Esophagus muscularis mucosa (tissue), 4 donors: ENCODE measurements around the gene PHKB. TPM values are rescaled to one million over a fixed set of nuclear protein-coding genes. Genes with fewer than 3 reads are reported as not detected.

ENCODE experiments used
- DNase-seq: peaks from one replicate; pipeline ENCODE4 v3.0.0-alpha.2; 2017; ENCODE audit errors: extremely low spot score
- H3K27ac ChIP-seq, 4 donors: fragments of 200-600 bp; sonication (generic); replicated peaks in 1 of 4; 1 replicate in 3 of 4; 2 replicates in 1 of 4; pipeline ENCODE4 v1.5.1; 2016 to 2019; ENCODE audit warnings: mild to moderate bottlenecking in 1 of 4
- H3K27me3 ChIP-seq, 4 donors: fragments of 200-600 bp; sonication (generic); one replicate each; pipeline versions ENCODE4 v1.5.1 to v1.6.0; 2016 to 2019
- H3K36me3 ChIP-seq, 4 donors: fragments of 200-600 bp; sonication (generic); one replicate each; pipeline ENCODE4 v1.5.1; 2016 to 2019
- H3K4me1 ChIP-seq, 4 donors: fragments of 200-600 bp; sonication (generic); one replicate each; pipeline ENCODE4 v1.5.1; 2016 to 2019
- H3K4me3 ChIP-seq, 4 donors: fragments of 200-600 bp; sonication (generic); 1 replicate in 2 of 4; 2 replicates in 2 of 4; pipeline ENCODE4 v1.5.1; 2016 to 2019; ENCODE audit warnings: mild to moderate bottlenecking in 4 of 4, moderate library complexity in 1 of 4
- H3K9me3 ChIP-seq, 4 donors: fragments of 200-600 bp; sonication (generic); 1 replicate in 3 of 4; 2 replicates in 1 of 4; pipeline ENCODE4 v1.5.1; 2016 to 2019
- EP300 ChIP-seq: sonication (generic); formaldehyde crosslinking; IDR thresholded peaks from one replicate; pipeline ENCODE4 v1.6.1; 2017; ENCODE audit warnings: antibody characterized with exemption
- POLR2A ChIP-seq: fragments of 450-650 bp; IDR thresholded peaks from one replicate; pipeline ENCODE4 v1.6.1; 2017; ENCODE audit warnings: antibody characterized with exemption, moderate library complexity, mild to moderate bottlenecking, low read depth
- POLR2AphosphoS5 ChIP-seq, 2 donors: sonication (generic); formaldehyde crosslinking; IDR thresholded peaks; one replicate each; pipeline ENCODE4 v1.6.1; 2017; ENCODE audit warnings: antibody characterized with exemption in 2 of 2
- WGBS: methylation state at CpG from one replicate; pipeline ENCODE4 v1.1.5; 2018; 5-methylcytosine and 5-hydroxymethylcytosine counted together
- intact Hi-C: fragments of 100-400 bp; cut with DNase I; formaldehyde crosslinking; loops from one replicate; pipeline ENCODE4 v1.15.1; 2023
- total RNA-seq, 4 donors: library from RNA; depleted of rRNA; stranded (reverse); fragments of >200 nt; gene quantifications; one replicate each; pipeline versions ENCODE4 v1.1.0 to v1.2.1, GENCODE V29; 2016
- TF ChIP-seq, protein P1 (sequence below), 3 experiments: fragments of 200-600 bp in 2 of 3; fragments of 450-650 bp in 1 of 3; sonication (generic) in 2 of 3; IDR thresholded peaks; one replicate each; pipeline ENCODE4 v1.5.1; 2017 to 2019; ENCODE audit warnings: antibody characterized with exemption in 3 of 3, mild to moderate bottlenecking in 2 of 3, moderate library complexity in 1 of 3

PHKB gene
- total RNA-seq, 4 donors from 2014 or later = 39.4 to 60.6 (median 46.5) TPM

DNA sequence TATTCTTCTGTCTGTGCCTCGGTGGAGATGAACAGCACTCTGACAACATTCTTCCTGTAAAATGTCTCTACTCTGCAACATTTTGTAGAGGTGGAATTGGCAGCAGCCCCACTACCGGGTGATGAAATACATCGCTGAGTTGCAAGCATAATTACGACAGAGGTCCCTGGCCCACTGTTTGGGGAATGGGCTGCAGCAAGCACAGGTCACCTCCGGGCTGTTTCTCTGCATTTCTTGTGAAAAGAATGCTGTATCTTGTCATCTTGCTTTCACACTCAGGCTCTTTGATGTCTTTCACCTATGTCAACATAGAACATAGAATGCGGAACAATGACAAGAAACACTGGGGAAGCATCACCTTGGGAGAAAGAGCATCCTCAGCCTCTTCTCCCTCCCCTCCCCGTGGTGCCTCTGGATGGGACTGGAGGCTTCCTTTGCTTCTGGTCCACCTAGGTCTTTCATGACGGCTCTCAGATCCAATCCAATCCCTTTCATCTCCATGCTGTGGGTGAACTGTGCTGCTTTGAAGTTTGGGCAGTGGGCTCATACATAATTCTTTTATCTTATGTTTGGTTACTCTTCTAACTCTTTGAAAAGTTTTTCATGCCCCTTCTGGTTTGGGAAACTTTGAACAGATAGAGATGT lies 265.0 kb downstream of the PHKB start:
- Histone ChIP-seq H3K27ac (no peak overlapping the region), H3K36me3 (no peaks in the 10 kb centered on the region), H3K27me3 (no peaks in the 10 kb centered on the region), H3K4me3 (no peak overlapping the region), H3K4me1 (no peaks in the 10 kb centered on the region), H3K9me3 (no peaks in the 10 kb centered on the region)
- peak; percentile 55 for DNase-seq
- 78% methylated on average over 8 of the region's 8 CpGs for WGBS
- no peak for TF ChIP-seq EP300
- TF ChIP-seq POLR2A = no peak
- TF ChIP-seq POLR2AphosphoS5 (IDR thresholded peaks at IDR 0.05) = no peak
- TF ChIP-seq, protein P1, sequence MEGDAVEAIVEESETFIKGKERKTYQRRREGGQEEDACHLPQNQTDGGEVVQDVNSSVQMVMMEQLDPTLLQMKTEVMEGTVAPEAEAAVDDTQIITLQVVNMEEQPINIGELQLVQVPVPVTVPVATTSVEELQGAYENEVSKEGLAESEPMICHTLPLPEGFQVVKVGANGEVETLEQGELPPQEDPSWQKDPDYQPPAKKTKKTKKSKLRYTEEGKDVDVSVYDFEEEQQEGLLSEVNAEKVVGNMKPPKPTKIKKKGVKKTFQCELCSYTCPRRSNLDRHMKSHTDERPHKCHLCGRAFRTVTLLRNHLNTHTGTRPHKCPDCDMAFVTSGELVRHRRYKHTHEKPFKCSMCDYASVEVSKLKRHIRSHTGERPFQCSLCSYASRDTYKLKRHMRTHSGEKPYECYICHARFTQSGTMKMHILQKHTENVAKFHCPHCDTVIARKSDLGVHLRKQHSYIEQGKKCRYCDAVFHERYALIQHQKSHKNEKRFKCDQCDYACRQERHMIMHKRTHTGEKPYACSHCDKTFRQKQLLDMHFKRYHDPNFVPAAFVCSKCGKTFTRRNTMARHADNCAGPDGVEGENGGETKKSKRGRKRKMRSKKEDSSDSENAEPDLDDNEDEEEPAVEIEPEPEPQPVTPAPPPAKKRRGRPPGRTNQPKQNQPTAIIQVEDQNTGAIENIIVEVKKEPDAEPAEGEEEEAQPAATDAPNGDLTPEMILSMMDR (IDR thresholded peaks at IDR 0.05) = no peak
- intact Hi-C loops = no loop called here

DNA sequence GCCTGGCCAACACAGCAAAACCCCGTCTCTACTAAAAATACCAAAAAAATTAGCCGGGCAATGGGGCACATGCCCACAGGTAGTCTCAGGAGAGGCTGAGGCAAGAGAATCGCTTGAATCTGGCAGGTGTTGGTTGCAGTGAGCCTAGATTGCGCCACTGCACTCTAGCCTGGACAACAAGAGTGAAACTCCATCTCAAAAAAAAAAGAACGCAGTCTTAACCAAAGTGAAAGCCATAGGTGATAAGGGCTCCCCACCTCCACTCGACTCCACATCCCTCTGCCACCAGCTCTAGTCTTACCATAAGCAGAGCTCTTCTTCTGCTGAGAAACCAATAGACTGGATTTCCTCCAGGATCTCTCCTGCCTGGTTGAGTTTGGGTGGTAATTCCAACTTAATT lies 266.0 kb downstream of the PHKB start:
- Histone ChIP-seq H3K4me1 (no peaks in the 10 kb centered on the region), H3K36me3 (no peaks in the 10 kb centered on the region), H3K27ac (no peak overlapping the region), H3K9me3 (no peaks in the 10 kb centered on the region), H3K27me3 (no peaks in the 10 kb centered on the region), H3K4me3 (no peak overlapping the region)
- intact Hi-C loops = no loop called here
- WGBS = 96% methylated on average over 6 of the region's 6 CpGs
- peak; percentile 34 for DNase-seq
- TF ChIP-seq POLR2A (no peak), POLR2AphosphoS5 (IDR thresholded peaks at IDR 0.05) (no peak), EP300 (no peak)
- TF ChIP-seq, protein P1 (IDR thresholded peaks at IDR 0.05) = no peak

DNA sequence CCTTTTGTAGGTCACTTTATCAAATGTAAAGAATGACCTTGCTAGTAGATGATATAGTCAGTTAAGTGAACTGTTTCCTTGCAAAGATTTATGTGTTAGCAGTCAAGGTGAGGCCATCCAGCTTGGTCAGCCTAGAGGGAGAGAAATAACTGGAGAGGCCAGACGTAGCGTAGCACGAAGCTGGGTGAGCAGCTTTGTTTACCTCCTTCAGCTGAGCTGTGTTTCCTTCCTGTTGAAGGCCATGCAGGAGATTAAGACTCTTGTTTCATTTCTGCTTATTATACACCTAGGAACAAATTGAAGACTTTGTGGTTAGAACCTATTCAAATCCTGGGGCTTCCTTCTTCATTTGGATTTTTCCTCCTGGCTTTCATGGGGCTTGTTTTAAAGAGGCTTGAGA lies 267.1 kb downstream of the PHKB start:
- Histone ChIP-seq H3K36me3 (no peaks in the 10 kb centered on the region), H3K4me3 (no peak overlapping the region), H3K27ac (no peak overlapping the region), H3K9me3 (no peaks in the 10 kb centered on the region), H3K4me1 (no peaks in the 10 kb centered on the region), H3K27me3 (no peaks in the 10 kb centered on the region)
- TF ChIP-seq POLR2A (no peak), POLR2AphosphoS5 (IDR thresholded peaks at IDR 0.05) (no peak), EP300 (no peak)
- TF ChIP-seq, protein P1 (IDR thresholded peaks at IDR 0.05) = no peak
- 64% methylated on average over 3 of the region's 3 CpGs for WGBS
- intact Hi-C loops = no loop called here
- DNase-seq = peak; percentile 39

DNA sequence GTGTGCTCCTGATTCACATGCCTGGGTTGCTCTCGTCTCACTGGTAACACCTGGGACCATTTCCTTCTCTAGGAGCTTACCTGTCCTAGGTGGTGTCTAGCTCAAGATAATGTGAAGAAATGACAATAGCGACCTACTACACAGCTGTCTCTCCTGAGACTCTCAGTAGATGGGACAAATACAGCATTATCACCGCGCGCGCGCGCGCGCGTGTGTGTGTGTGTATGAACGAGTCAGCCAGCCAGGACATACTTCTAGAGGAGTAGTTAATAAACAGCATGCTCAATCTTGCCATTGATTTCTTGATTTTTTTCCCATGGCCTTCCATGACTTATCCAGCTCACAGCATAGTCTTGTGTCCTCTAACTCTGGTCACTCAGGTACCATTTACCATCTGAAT lies 268.6 kb downstream of the PHKB start:
- peak; percentile 47 for DNase-seq
- Histone ChIP-seq H3K4me3 (no peak overlapping the region), H3K36me3 (no peaks in the 10 kb centered on the region), H3K27me3 (no peaks in the 10 kb centered on the region), H3K4me1 (no peaks in the 10 kb centered on the region), H3K27ac (no peak overlapping the region), H3K9me3 (no peaks in the 10 kb centered on the region)
- intact Hi-C loops = no loop called here
- 92% methylated on average over 12 of the region's 12 CpGs for WGBS
- TF ChIP-seq POLR2AphosphoS5 (IDR thresholded peaks at IDR 0.05) = no peak
- TF ChIP-seq, protein P1 (IDR thresholded peaks at IDR 0.05) = no peak

DNA sequence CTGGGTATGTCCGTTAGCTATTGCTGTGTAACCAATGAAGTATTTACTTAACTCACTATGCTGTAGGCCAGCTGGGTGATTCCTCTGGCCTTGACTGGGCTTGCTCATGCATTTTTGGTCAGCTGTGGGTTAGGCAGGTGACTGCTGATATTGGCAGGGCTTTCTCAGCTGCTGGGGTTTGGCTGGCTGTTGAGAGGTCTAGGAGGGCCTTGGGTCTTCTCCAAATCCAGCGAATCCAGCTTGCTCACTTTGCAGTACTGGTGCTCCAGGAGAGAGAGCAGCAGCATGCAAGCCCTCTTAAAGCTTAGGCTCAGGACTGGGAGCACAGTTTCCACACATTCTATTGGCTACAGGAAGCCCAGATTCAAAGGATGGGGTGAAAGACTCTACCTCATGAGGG lies 270.1 kb downstream of the PHKB start:
- peak; percentile 39 for DNase-seq
- H3K27me3 ChIP-seq = no peaks in the 10 kb centered on the region
- no peak overlapping the region for H3K4me3 ChIP-seq
- intact Hi-C loops = no loop called here
- 84% methylated on average over 2 of the region's 2 CpGs for WGBS
- no peaks in the 10 kb centered on the region for H3K9me3 ChIP-seq
- H3K36me3 ChIP-seq = no peaks in the 10 kb centered on the region
- TF ChIP-seq POLR2AphosphoS5 (IDR thresholded peaks at IDR 0.05) (no peak), EP300 (no peak), POLR2A (no peak)
- TF ChIP-seq, protein P1 (IDR thresholded peaks at IDR 0.05) = no peak
- H3K27ac ChIP-seq = no peak overlapping the region
- no peaks in the 10 kb centered on the region for H3K4me1 ChIP-seq
